Measurements from ENCODE around the gene PER2. TPM values are rescaled to one million over a fixed set of nuclear protein-coding genes. Genes with fewer than 3 reads are reported as not detected.
A peak's percentile ranks its signal among the peaks of the same experiment; 100 is the strongest.

The PER2 gene
- total and polyA plus RNA-seq, 9 of the 15 experiments (the other 6 are each of a cell fraction or from before 2014, with no cell fraction given): 1.1 to 10.3 (median 2.9) TPM

GRCh38 chr2:238238766-238239542 is 49.5 kb downstream of the PER2 start (continued):
- TF ChIP-seq MIER1 (IDR thresholded peaks at IDR 0.05; ENCODE audit: low read depth) (no peak), ZBTB12 (CRISPR knock-in tag; IDR thresholded peaks at IDR 0.05) (no peak), GATAD2A (IDR thresholded peaks at IDR 0.05) (no peak), ZFP30 (CRISPR knock-in tag; IDR thresholded peaks at IDR 0.05; ENCODE audit: borderline replicate concordance) (no peak), HDAC2 (IDR thresholded peaks at IDR 0.05) (0 out of 2 replicates have a peak, but pooled peaks have one; percentile 24), ZNF197 (CRISPR knock-in tag; IDR thresholded peaks at IDR 0.05; ENCODE audit: low read depth) (no peak), NEUROD1 (IDR thresholded peaks at IDR 0.05; ENCODE audit: borderline replicate concordance, low read depth, low read length, partially characterized antibody) (no peak), ZNF124 (CRISPR knock-in tag; IDR thresholded peaks at IDR 0.05) (peak; percentile 90; the same call in 1 of the 2 replicates), ZNF592 (IDR thresholded peaks at IDR 0.05) (peak; percentile 97), FOXA3 (CRISPR knock-in tag; conservative IDR thresholded peaks at IDR 0.05 in 1 of 2, IDR thresholded peaks at IDR 0.05 in 1 of 2) (peak in 1 of 2 experiments; percentile 90; a peak in 2 of 4 replicates), SIN3B (IDR thresholded peaks at IDR 0.05; ENCODE audit: low read depth) (no peak), BCL6 (CRISPR knock-in tag; IDR thresholded peaks at IDR 0.05) (no peak), SNIP1 (IDR thresholded peaks at IDR 0.05; ENCODE audit: low read depth) (no peak), ZNF780A (CRISPR knock-in tag; IDR thresholded peaks at IDR 0.05) (no peak), FIP1L1 (IDR thresholded peaks at IDR 0.05; ENCODE audit: low read depth, low read length, poor library complexity, severe bottlenecking) (peak; percentile 32), IRF2 (CRISPR knock-in tag; IDR thresholded peaks at IDR 0.05) (peak; percentile 96), ZNF175 (CRISPR knock-in tag; IDR thresholded peaks at IDR 0.05; ENCODE audit: low read depth) (peak; percentile 55; the same call in 1 of the 2 replicates), ARID4B (CRISPR knock-in tag; IDR thresholded peaks at IDR 0.05) (peak; percentile 90)

All from K562 (cell line).